Astrocyte of the spinal cord (primary cell): ENCODE measurements around the gene CACNB4.
"Not testable (repeated sequence)": the region's sequence is repeated elsewhere in the genome, so short reads cannot be mapped to it uniquely, and the experiment has no call there.

ENCODE experiments used
- DNase-seq: peaks from one replicate; pipeline ENCODE4 v3.0.0; 2011; ENCODE audit warnings: low read depth, low spot score
- H3K4me3 ChIP-seq: 2 replicates; pipeline ENCODE4 v1.5.1; 2011; ENCODE audit warnings: low read depth, mild to moderate bottlenecking, low read length, moderate library complexity
- CTCF ChIP-seq: IDR thresholded peaks from 2 replicates; pipeline ENCODE4 v1.5.1; 2012; ENCODE audit warnings: low read depth, mild to moderate bottlenecking, low read length, inconsistent platforms
- in situ Hi-C: cut with HindIII; loops from 2 replicates; pipeline ENCODE4 v1.10.0; 2017; ENCODE audit warnings: low sequenced_read_pairs

CACNB4 gene

GRCh38 chr2:152037743-152038435 is 61.0 kb downstream of the CACNB4 start:
- in situ Hi-C loops, result no loop called here
- no peak overlapping the region for H3K4me3 ChIP-seq
- no peak for TF ChIP-seq CTCF
- DNase-seq, result no peak

- DNase-seq, result peak; percentile 75
- in situ Hi-C loops, result no loop called here
- peak; percentile 80 for TF ChIP-seq CTCF
- no peak overlapping the region for H3K4me3 ChIP-seq
Measured at GRCh38 chr2:152036611-152037469, 62.0 kb downstream of the CACNB4 start.

- H3K4me3 ChIP-seq, result no peak overlapping the region
- TF ChIP-seq CTCF, result no peak
- in situ Hi-C loops, result no loop called here
- no peak for DNase-seq
Measured at GRCh38 chr2:152034257-152034801, 64.5 kb downstream of the CACNB4 start.

- no peak overlapping the region for H3K4me3 ChIP-seq
- TF ChIP-seq CTCF, result no peak
- in situ Hi-C loops, result no loop called here
- no peak for DNase-seq
Measured at GRCh38 chr2:152033011-152033925, 65.6 kb downstream of the CACNB4 start.

- in situ Hi-C loops, result no loop called here
- no peak overlapping the region for H3K4me3 ChIP-seq
- TF ChIP-seq CTCF, result no peak
- no peak for DNase-seq
Measured at GRCh38 chr2:152031747-152032306, 67.0 kb downstream of the CACNB4 start.

- DNase-seq, in situ Hi-C loops, H3K4me3 ChIP-seq: not testable (repeated sequence)
Measured at GRCh38 chr2:152030596-152031328, 68.1 kb downstream of the CACNB4 start.
